Measurements from ENCODE around the gene OR11A1. TPM values are rescaled to one million over a fixed set of nuclear protein-coding genes. Genes with fewer than 3 reads are reported as not detected.
"Not testable (repeated sequence)": the region's sequence is repeated elsewhere in the genome, so short reads cannot be mapped to it uniquely, and the experiment has no call there.

OR11A1 gene
- total RNA-seq, 3 donors from 2014 or later, result not detected

DNA sequence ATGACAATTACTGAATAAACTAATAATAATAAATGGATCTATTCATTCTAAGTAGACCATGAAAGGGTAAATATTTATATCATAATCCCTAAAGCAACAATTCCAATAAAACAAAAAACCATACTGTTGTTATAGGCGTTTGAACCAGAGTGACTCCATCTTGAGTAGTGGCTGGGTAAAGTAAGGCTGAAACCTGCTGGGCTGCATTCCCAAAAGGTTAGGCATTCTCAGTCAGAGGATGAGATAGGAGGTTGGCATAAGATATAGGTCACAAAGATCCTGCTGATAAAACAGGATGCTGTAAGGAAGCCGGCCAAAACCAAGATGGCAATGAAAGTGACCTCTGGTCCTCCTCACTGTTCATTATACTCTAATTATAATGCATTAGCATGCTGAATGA, 8.4 kb upstream of the OR11A1 start:
- H3K4me1 ChIP-seq (ENCODE audit: low read depth), result no peaks in the 10 kb centered on the region
- intact Hi-C loops (cut with DNase I, micrococcal nuclease), result no loop called here
- H3K36me3 ChIP-seq (ENCODE audit: low read depth), result no peaks in the 10 kb centered on the region
- DNase-seq (no peak), ATAC-seq (no peak)
- no peak overlapping the region for H3K4me3 ChIP-seq
- no peaks in the 10 kb centered on the region for H3K9me3 ChIP-seq
- no peak for TF ChIP-seq CTCF (IDR thresholded peaks at IDR 0.05)

GRCh38 chr6:29462022-29462421, 5.2 kb upstream of the OR11A1 start:
- H3K4me1 ChIP-seq (ENCODE audit: low read depth), result no peaks in the 10 kb centered on the region
- DNase-seq (no peak), ATAC-seq (no peak)
- H3K4me3 ChIP-seq, result no peak overlapping the region
- H3K36me3 ChIP-seq (ENCODE audit: low read depth), result no peaks in the 10 kb centered on the region
- no peak for TF ChIP-seq CTCF (IDR thresholded peaks at IDR 0.05)
- intact Hi-C loops (cut with DNase I, micrococcal nuclease), result no loop called here
- H3K9me3 ChIP-seq, result no peaks in the 10 kb centered on the region

- Histone ChIP-seq H3K4me1 (ENCODE audit: low read depth) (no peaks in the 10 kb centered on the region), H3K36me3 (ENCODE audit: low read depth) (no peaks in the 10 kb centered on the region), H3K9me3 (no peaks in the 10 kb centered on the region), H3K4me3 (no peak overlapping the region)
- no peak for DNase-seq
- no peak for ATAC-seq
- no peak for TF ChIP-seq CTCF (IDR thresholded peaks at IDR 0.05)
- intact Hi-C loops (cut with DNase I, micrococcal nuclease), result no loop called here
Observed at GRCh38 chr6:29461021-29461814, 4.3 kb upstream of the OR11A1 start.

- DNase-seq (no peak), ATAC-seq (no peak)
- Histone ChIP-seq H3K4me1 (ENCODE audit: low read depth) (no peaks in the 10 kb centered on the region), H3K4me3 (no peak overlapping the region), H3K9me3 (no peaks in the 10 kb centered on the region), H3K36me3 (ENCODE audit: low read depth) (no peaks in the 10 kb centered on the region)
- intact Hi-C loops (cut with DNase I, micrococcal nuclease), result no loop called here
- TF ChIP-seq CTCF (IDR thresholded peaks at IDR 0.05), result no peak
Observed at GRCh38 chr6:29451471-29452193, 5.2 kb downstream of the OR11A1 start.

- ATAC-seq (no peak), DNase-seq (no peak)
- no peak overlapping the region for H3K4me3 ChIP-seq
- intact Hi-C loops (cut with DNase I, micrococcal nuclease), result no loop called here
- no peaks in the 10 kb centered on the region for H3K4me1 ChIP-seq (ENCODE audit: low read depth)
- no peak for TF ChIP-seq CTCF (IDR thresholded peaks at IDR 0.05)
- no peaks in the 10 kb centered on the region for H3K9me3 ChIP-seq
- H3K36me3 ChIP-seq (ENCODE audit: low read depth), result no peaks in the 10 kb centered on the region
Observed at GRCh38 chr6:29447670-29448069, 9.2 kb downstream of the OR11A1 start.

DNA sequence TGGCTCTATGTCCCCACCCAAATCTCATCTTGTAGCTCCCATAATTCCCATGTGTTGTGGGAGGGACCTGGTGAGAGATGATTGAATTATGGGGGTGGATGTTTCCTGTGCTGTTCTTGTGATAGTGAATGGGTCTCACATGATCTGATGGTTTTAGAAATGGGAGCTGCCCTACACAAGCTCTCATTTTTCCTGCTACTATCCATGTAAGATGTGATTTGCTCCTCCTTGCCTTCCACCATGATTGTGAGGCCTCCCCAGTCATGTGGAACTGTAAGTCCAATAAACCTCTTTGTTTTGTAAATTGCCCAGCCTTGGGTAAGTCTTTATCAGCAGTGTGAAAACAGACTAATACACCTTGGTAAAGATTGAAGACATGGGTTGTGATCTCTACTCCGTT, 12.8 kb downstream of the OR11A1 start:
- H3K4me1 ChIP-seq (ENCODE audit: low read depth); intact Hi-C loops (cut with DNase I, micrococcal nuclease); ATAC-seq; H3K4me3 ChIP-seq; H3K36me3 ChIP-seq (ENCODE audit: low read depth); DNase-seq; H3K9me3 ChIP-seq: not testable (repeated sequence)

All from mucosa of descending colon (tissue), 3 donors.